Right cardiac atrium (tissue), 5 donors: ENCODE measurements around the gene PPP6R1. TPM values are rescaled to one million over a fixed set of nuclear protein-coding genes. Genes with fewer than 3 reads are reported as not detected.

ENCODE experiments used
- ATAC-seq, 2 donors: fragments of 200-7000 bp; cut with Tn5 transposase; one replicate each; pipeline versions ENCODE4 v1.8.0 to v1.9.1; 2020; ENCODE audit warnings: moderate library complexity in 2 of 2, mild to moderate bottlenecking in 1 of 2
- DNase-seq, 3 donors: peaks; one replicate each; pipeline ENCODE4 v3.0.0-alpha.2; 2020
- H3K27ac ChIP-seq: one replicate; pipeline ENCODE4 v1.5.1; 2013; ENCODE audit warnings: mild to moderate bottlenecking, low read length, control low read depth, moderate library complexity
- H3K27me3 ChIP-seq: one replicate; pipeline ENCODE4 v1.6.1; 2013; ENCODE audit not compliant: control insufficient read depth, insufficient read depth
- H3K4me1 ChIP-seq: one replicate; pipeline ENCODE4 v1.6.1; 2013; ENCODE audit warnings: low read length; ENCODE audit not compliant: control insufficient read depth, insufficient read depth
- H3K4me3 ChIP-seq: one replicate; pipeline ENCODE4 v1.5.1; 2013; ENCODE audit warnings: low read length, control low read depth
- H3K9me3 ChIP-seq: one replicate; pipeline ENCODE4 v1.6.1; 2013; ENCODE audit warnings: low read length; ENCODE audit not compliant: control insufficient read depth
- WGBS: extraction: QIAGEN DNeasy Blood & Tissue Kit; methylation state at CpG from one replicate; pipeline ENCODE4 v1.1.7; 2013; 5-methylcytosine and 5-hydroxymethylcytosine counted together
- intact Hi-C, 4 donors: fragments of 100-400 bp; cut with DNase I; formaldehyde crosslinking; loops; one replicate each; pipeline versions ENCODE4 v1.11.0 to v1.14.0; 2022 to 2023
- long read RNA-seq, 4 donors: library from polyadenylated mRNA; unstranded; transcript quantifications; one replicate each; pipeline ENCODE4 v2.0.0, GENCODE V29; 2020 to 2021
- polyA plus RNA-seq: library from polyadenylated mRNA; stranded (reverse); fragments of 200-250 nt; gene quantifications from one replicate; pipeline ENCODE4 v1.2.3, GENCODE V29; 2013
- total RNA-seq, 4 donors: library from RNA; stranded (reverse); fragmentation: NEBNext Ultra II Directional; extraction: Animal tissue kit (Norgen Biotek cat#: 25700); gene quantifications; one replicate each; pipeline ENCODE4 v1.2.1, GENCODE V29; 2021
- donor health status: healthy with polysubstance abuse.
- donor health status: DM: no; HTN: yes; CAD: no.
- donor health status: DM: no; HTN: no; CAD: no.
- donor health status: DM: no; HTN: yes; CAD: no; lungs with severe emphysema.
- donor health status: DM: yes; HTN: yes; CAD: no.

The PPP6R1 gene, protein sequence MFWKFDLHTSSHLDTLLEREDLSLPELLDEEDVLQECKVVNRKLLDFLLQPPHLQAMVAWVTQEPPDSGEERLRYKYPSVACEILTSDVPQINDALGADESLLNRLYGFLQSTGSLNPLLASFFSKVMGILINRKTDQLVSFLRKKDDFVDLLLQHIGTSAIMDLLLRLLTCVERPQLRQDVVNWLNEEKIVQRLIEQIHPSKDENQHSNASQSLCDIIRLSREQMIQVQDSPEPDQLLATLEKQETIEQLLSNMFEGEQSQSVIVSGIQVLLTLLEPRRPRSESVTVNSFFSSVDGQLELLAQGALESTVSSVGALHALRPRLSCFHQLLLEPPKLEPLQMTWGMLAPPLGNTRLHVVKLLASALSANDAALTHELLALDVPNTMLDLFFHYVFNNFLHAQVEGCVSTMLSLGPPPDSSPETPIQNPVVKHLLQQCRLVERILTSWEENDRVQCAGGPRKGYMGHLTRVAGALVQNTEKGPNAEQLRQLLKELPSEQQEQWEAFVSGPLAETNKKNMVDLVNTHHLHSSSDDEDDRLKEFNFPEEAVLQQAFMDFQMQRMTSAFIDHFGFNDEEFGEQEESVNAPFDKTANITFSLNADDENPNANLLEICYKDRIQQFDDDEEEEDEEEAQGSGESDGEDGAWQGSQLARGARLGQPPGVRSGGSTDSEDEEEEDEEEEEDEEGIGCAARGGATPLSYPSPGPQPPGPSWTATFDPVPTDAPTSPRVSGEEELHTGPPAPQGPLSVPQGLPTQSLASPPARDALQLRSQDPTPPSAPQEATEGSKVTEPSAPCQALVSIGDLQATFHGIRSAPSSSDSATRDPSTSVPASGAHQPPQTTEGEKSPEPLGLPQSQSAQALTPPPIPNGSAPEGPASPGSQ
- total RNA-seq = 10 to 100 TPM; 39.3 to 43.5 (median 41.4) TPM
- polyA plus RNA-seq = 31.7 TPM
- long read RNA-seq, donor 1, transcript PPP6R1-201 (24 exons, 3,961 nt) = major isoform, 54 of 128 reads
- long read RNA-seq, donor 1, partial matches to known transcripts = 47 of 128 reads
- long read RNA-seq, donor 1, other reads (novel, unspliced or antisense) = 22 of 128 reads
- long read RNA-seq, donor 2, transcript PPP6R1-201 (24 exons, 3,961 nt) = major isoform, 72 of 102 reads
- long read RNA-seq, donor 2, partial matches to known transcripts = 9 of 102 reads
- long read RNA-seq, donor 2, other reads (novel, unspliced or antisense) = 19 of 102 reads
- long read RNA-seq, donor 3, transcript PPP6R1-204 (7 exons, 2,389 nt) = minor isoform, 6 of 122 reads
- long read RNA-seq, donor 3, transcript PPP6R1-203 (23 exons, 2,953 nt) = minor isoform, 5 of 122 reads
- long read RNA-seq, donor 3, transcript PPP6R1-201 (24 exons, 3,961 nt) = major isoform, 31 of 122 reads
- long read RNA-seq, donor 3, partial matches to known transcripts = 69 of 122 reads
- long read RNA-seq, donor 3, other reads (novel, unspliced or antisense) = 11 of 122 reads
- long read RNA-seq, donor 4, transcript PPP6R1-201 (24 exons, 3,961 nt) = major isoform, 62 of 83 reads
- long read RNA-seq, donor 4, partial matches to known transcripts = 6 of 83 reads
- long read RNA-seq, donor 4, other reads (novel, unspliced or antisense) = 12 of 83 reads

DNA sequence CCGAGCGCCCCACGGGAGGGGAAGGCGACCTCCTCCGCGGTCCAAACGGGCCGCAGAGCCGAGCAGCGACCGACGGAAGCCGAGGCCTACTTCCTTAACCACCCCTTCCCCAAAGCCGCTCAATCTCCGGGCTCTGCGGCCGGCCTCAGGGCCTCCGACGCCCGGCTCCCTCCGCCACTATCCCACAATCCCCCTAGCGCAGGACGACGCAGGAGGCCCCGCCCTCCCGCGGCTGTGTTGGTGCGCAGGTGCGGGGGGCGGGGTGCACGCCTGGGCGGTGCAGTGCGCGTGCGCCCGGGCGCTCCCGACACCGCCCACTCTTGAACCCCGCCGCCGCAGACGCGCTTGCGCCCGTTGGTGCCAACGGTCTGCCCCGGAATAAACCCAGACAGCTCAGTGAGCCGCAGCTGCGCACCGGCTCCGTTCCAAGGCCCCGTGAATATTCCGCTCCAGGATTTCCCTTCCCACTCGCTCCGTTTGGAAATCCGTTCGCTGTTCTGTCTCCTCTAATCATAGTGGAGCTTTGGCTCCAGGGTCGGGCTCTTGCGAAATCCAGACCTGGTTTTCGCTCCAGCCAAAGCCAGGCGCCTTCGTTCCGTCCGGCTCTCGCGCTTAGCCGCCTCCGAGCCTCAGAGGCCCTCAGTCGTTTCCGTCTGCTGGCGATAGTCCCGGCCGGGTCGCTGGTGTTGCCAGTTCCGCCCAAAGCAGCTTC lies at the start of gene PPP6R1:
Gene PPP6R1, minus strand, starts transcription at position 190 of the 712 bp plus-strand sequence. CDS start 11,914 bp downstream, outside the sequence.
- WGBS = under 1% methylated on average over 76 of the region's 76 CpGs
- Histone ChIP-seq H3K27me3 (no peaks in the 10 kb centered on the region), H3K4me3 (peak within 1 kb of the TSS; percentile 70), H3K9me3 (no peaks in the 10 kb centered on the region), H3K4me1 (peaks cover 18% of the 10 kb centered on the region), H3K27ac (peak within 1 kb of the TSS; percentile 80)
- ATAC-seq (peak; percentile 96 to 97), DNase-seq (peak; percentile 98 to 99 (median 99))
- intact Hi-C loops = loop anchor here in 1 of 4 donors (2.0 kb wide), 1 partner anchor 20 kb away; no protein-coding TSS in a partner anchor

DNA sequence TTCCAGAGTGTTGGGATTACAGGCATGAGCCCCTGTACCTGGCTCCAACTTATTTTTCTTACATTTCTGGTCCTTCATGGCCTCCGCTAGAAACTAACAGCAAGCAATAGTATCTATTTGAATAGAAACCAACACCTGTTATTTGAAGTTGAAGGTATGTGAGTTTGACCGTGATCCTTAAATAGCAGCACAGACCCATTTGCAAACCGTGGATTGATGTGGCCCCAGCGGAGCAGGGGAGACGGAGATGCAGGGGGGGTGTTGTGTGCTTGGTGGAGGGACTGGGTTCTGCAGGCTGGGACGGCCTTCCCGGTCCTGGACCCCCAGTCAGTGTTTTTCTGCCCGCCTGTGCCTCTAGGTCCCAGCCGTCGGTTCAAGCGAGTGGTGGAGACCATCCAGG lies 49.5 kb upstream of the PPP6R1 start:
- no peaks in the 10 kb centered on the region for H3K9me3 ChIP-seq
- no peaks in the 10 kb centered on the region for H3K4me1 ChIP-seq
- intact Hi-C loops = loop anchor here in 1 of 4 donors (10.0 kb wide), 1 partner anchor 67 kb away; the partner anchor contains the start of genes IL11 and TMEM190
- 97% methylated on average over 11 of the region's 11 CpGs for WGBS
- no peak overlapping the region for H3K4me3 ChIP-seq
- ATAC-seq (no peak), DNase-seq (no peak)
- no peak overlapping the region for H3K27ac ChIP-seq
- H3K27me3 ChIP-seq = no peaks in the 10 kb centered on the region

DNA sequence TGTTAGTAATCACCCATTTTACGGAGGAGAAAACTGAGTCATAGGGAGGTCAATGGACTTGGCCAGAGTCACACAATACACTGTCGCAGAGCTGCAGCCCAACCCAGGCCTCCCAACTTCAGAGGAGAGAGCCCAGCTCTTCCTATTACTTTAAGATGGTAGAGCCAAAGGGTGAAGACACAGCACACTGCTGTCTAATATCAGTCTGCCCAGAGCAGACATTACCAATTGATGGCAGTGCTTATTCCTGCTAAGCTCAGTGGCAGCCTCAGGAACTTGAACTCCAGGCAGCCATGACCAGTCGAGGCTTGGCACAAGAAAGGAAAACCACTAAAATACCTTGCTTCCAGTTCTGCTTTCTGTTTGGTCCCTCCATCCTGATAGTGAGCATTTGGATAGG lies 47.9 kb upstream of the PPP6R1 start:
- intact Hi-C loops = loop anchor here in 1 of 4 donors (10.0 kb wide), 1 partner anchor 68 kb away; the partner anchor contains the start of genes IL11 and TMEM190
- H3K4me1 ChIP-seq = no peaks in the 10 kb centered on the region
- H3K4me3 ChIP-seq = no peak overlapping the region
- 85% methylated on average over 3 of the region's 3 CpGs for WGBS
- DNase-seq = no peak
- no peaks in the 10 kb centered on the region for H3K27me3 ChIP-seq
- ATAC-seq = no peak
- no peaks in the 10 kb centered on the region for H3K9me3 ChIP-seq
- no peak overlapping the region for H3K27ac ChIP-seq

DNA sequence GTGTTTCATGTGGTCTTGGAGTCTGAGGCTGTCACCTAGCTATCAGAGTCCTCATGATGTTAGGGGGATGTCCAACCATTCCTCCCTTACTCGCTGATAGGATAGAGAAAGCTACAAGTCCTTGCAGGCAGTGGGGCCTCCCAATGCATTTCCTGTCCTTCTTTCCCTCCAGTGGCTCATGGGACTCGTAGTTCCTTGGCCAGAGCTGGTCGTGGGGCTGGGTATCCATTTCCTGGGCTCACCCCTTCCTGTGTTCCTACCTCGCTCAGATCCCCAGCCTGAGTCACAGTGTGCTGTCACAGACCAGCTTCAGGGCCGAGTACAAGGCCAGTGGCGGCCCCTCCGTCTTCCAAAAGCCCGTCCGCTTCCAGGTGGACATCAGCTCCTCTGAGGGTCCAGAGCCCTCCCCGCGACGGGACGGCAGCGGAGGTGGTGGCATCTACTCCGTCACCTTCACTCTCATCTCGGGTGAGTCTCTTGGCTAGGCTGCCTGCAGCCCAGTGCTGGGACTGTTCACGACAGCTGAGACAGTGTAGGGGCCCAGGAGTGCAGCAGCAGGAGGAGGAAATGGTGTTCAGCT lies 47.3 kb upstream of the PPP6R1 start:
- Histone ChIP-seq H3K4me3 (no peak overlapping the region), H3K27me3 (no peaks in the 10 kb centered on the region), H3K9me3 (no peaks in the 10 kb centered on the region), H3K27ac (no peak overlapping the region), H3K4me1 (no peaks in the 10 kb centered on the region)
- intact Hi-C loops = loop anchor here in 1 of 4 donors (10.0 kb wide), 1 partner anchor 69 kb away; the partner anchor contains the start of genes IL11 and TMEM190
- WGBS = 90% methylated on average over 17 of the region's 17 CpGs
- DNase-seq (no peak), ATAC-seq (no peak)

DNA sequence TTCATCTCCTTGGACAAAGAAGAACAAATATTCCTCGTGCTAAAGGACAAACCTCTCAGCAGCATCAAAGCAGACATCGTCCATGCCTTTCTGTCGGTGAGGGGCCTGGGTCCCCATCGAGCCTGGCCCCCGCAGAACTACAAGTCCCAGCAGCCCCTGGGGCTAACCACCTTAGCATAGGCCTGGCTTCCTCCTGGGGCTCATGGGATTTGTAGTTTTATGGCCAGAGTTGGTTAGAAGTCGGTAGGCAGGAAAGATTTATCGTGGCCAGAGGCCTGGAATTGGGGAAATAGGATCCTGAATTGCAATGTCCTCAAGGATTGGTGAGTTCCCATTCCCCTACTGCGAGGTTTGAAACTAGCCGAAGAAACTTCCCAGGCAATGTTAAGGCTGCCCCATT lies 46.7 kb upstream of the PPP6R1 start:
- Histone ChIP-seq H3K9me3 (no peaks in the 10 kb centered on the region), H3K4me3 (no peak overlapping the region), H3K27ac (no peak overlapping the region), H3K4me1 (no peaks in the 10 kb centered on the region), H3K27me3 (no peaks in the 10 kb centered on the region)
- intact Hi-C loops = loop anchor here in 1 of 4 donors (10.0 kb wide), 1 partner anchor 69 kb away; the partner anchor contains the start of genes IL11 and TMEM190
- ATAC-seq (peak in 1 of 2 donors; percentile 61), DNase-seq (peak in 1 of 3 donors; percentile 72)
- 83% methylated on average over 9 of the region's 9 CpGs for WGBS

DNA sequence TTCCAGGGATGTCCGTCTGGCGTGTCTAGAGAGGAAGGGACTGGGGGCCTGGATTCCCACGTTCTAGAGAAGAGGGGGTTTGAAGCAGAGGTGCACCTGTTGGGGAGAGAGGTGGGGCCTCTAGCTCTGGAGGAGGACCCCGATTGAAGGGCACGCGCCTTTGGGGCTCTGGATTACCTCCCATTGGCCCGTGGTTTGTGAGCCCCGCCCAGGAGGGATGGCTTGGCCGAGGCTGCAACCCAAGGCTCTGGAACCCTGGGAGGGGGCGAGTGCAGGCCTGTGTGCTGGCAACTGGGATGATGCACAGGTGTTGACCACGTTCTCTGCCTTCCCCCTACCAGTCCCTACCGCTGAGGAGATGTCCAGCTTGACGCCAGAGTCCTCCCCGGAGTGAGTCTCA lies 46.2 kb upstream of the PPP6R1 start:
- Histone ChIP-seq H3K27ac (no peak overlapping the region), H3K9me3 (no peaks in the 10 kb centered on the region), H3K27me3 (no peaks in the 10 kb centered on the region), H3K4me1 (no peaks in the 10 kb centered on the region), H3K4me3 (no peak overlapping the region)
- intact Hi-C loops = loop anchor here in 3 of 4 donors (5.0 to 10.0 kb wide), 3 partner anchors 70 to 82 kb away; partner anchors contain the start of genes IL11 (in 1 of the 3), RPL28 (in 1 of the 3), TMEM190 (in 1 of the 3) and TMEM238 (in 1 of the 3)
- WGBS = 83% methylated on average over 14 of the region's 14 CpGs
- DNase-seq (no peak), ATAC-seq (no peak)

DNA sequence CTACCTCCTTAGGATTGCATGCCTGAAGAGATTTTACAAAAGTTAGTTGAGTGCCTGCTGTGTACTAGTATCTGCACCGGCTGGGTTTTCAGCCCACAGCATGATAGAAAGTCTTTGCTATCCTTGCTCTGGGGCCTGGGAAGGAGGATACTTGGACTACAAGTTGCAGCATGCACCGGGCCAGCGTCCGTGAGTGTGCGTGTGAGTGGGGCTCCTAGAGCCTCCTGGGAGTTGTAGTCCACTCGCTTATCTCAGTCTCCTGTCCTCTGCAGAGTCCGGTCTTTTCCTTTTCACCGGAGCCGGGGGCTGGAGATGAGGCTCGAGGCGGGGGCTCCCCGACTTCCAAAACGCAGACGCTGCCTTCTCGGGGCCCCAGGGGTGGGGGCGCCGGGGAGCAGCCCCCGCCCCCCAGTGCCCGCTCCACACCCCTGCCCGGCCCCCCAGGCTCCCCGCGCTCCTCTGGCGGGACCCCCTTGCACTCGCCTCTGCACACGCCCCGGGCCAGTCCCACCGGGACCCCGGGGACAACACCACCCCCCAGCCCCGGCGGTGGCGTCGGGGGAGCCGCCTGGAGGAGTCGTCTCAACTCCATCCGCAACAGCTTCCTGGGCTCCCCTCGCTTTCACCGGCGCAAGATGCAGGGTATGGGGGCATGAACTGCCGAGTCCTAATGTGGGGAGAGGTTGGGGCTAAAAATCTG lies 45.6 kb upstream of the PPP6R1 start:
- ATAC-seq = peak in 1 of 2 donors; percentile 37

DNA sequence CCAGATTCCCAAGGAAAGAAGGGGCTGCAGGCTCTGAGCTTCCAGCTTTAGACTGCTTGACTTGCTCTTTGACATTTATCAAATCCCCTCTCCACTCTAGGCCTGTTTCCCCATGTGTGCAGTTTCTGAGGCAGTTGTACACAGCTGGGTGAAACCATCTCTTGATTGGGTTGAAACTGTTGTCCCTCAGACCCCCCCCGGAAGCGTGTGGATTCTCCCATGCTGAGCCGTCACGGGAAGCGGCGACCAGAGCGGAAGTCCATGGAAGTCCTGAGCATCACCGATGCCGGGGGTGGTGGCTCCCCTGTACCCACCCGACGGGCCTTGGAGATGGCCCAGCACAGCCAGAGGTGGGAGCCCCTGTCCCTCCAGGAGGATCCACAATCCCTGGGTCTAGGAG lies 44.7 kb upstream of the PPP6R1 start:
- no peak overlapping the region for H3K4me3 ChIP-seq
- ATAC-seq = no peak
- 90% methylated on average over 11 of the region's 11 CpGs for WGBS
- no peak overlapping the region for H3K27ac ChIP-seq
- H3K27me3 ChIP-seq = no peaks in the 10 kb centered on the region
- no peaks in the 10 kb centered on the region for H3K9me3 ChIP-seq
- no peaks in the 10 kb centered on the region for H3K4me1 ChIP-seq
- intact Hi-C loops = loop anchor here in 3 of 4 donors (5.0 to 10.0 kb wide), 3 partner anchors 71 to 84 kb away; partner anchors contain the start of genes IL11 (in 1 of the 3), RPL28 (in 1 of the 3), TMEM190 (in 1 of the 3) and TMEM238 (in 1 of the 3)
- no peak for DNase-seq

More for the DNA sequence above, 45.6 kb upstream of the PPP6R1 start:
- intact Hi-C loops = loop anchor here in 3 of 4 donors (5.0 to 10.0 kb wide), 3 partner anchors 70 to 83 kb away; partner anchors contain the start of genes IL11 (in 1 of the 3), RPL28 (in 1 of the 3), TMEM190 (in 1 of the 3) and TMEM238 (in 1 of the 3)
- no peak overlapping the region for H3K4me3 ChIP-seq
- H3K27me3 ChIP-seq = no peaks in the 10 kb centered on the region
- H3K4me1 ChIP-seq = no peaks in the 10 kb centered on the region
- H3K9me3 ChIP-seq = no peaks in the 10 kb centered on the region
- H3K27ac ChIP-seq = no peak overlapping the region
- DNase-seq = peak in 2 of 3 donors; percentile 62 to 71
- WGBS = 91% methylated on average over 39 of the region's 39 CpGs
